Fibroblast of villous mesenchyme (primary cell): ENCODE results near the gene ACOX3. TPM values are rescaled to one million over a fixed set of nuclear protein-coding genes. Genes with fewer than 3 reads are reported as not detected.
"Not testable (repeated sequence)": the region's sequence is repeated elsewhere in the genome, so short reads cannot be mapped to it uniquely, and the experiment has no call there.

Source experiments
- DNase-seq: peaks from one replicate; pipeline ENCODE4 v3.0.0-alpha.2; 2010; ENCODE audit warnings: low read depth
- H3K4me3 ChIP-seq: 2 replicates; pipeline ENCODE4 v1.5.1; 2011; ENCODE audit warnings: low read depth, mild to moderate bottlenecking, low read length
- total RNA-seq: library from RNA; depleted of rRNA; stranded (reverse); fragments of >200 nt; gene quantifications from 2 replicates; pipeline ENCODE4 v1.2.3, GENCODE V29; 2012
- TF ChIP-seq, protein P1 (sequence below): IDR thresholded peaks from 2 replicates; pipeline ENCODE4 v1.5.1; 2012; ENCODE audit warnings: low read depth, mild to moderate bottlenecking, low read length; ENCODE audit not compliant: insufficient read depth

The ACOX3 gene
- total RNA-seq, 1 donor, result 26.8 TPM

DNA sequence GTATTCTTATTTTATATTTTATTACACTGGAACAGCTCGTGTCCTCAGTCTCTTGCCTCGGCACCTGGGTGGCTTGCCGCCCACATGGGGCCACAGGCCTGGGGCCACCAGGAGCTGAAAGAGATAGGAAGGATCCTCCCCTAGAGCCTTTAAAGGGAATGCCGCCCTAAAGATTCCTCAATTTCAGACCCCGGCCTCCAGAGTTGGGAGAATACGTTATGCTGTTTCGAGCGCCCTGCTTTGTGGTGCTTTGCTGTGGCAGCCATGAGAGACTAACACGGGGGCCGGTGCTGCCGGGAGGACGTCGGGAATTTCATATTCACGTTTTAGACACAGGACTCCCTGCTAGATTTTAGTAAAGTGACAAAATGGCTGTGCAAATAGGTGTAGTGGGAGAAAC, 33.2 kb downstream of the ACOX3 start:
- TF ChIP-seq, protein P1, sequence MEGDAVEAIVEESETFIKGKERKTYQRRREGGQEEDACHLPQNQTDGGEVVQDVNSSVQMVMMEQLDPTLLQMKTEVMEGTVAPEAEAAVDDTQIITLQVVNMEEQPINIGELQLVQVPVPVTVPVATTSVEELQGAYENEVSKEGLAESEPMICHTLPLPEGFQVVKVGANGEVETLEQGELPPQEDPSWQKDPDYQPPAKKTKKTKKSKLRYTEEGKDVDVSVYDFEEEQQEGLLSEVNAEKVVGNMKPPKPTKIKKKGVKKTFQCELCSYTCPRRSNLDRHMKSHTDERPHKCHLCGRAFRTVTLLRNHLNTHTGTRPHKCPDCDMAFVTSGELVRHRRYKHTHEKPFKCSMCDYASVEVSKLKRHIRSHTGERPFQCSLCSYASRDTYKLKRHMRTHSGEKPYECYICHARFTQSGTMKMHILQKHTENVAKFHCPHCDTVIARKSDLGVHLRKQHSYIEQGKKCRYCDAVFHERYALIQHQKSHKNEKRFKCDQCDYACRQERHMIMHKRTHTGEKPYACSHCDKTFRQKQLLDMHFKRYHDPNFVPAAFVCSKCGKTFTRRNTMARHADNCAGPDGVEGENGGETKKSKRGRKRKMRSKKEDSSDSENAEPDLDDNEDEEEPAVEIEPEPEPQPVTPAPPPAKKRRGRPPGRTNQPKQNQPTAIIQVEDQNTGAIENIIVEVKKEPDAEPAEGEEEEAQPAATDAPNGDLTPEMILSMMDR, result no peak

DNA sequence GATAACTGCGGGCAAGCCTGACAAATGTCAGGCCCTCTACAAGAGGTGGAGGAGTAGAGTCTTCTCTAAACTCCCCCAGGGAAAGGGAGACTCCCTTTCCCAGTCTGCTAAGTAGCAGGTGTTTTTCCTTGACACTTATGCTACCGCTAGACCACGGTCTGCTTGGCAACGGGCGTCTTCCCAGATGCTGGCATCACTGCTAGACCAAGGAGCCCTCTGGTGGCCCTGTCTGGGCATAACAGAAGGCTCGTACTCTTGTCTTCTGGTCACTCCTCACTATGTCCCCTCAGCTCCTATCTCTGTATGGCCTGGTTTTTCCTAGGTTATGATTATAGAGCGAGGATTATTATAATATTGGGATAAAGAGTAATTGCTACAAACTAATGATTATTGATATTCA, 33.6 kb downstream of the ACOX3 start:
- DNase-seq, result peak; percentile 36
- not testable (repeated sequence) for H3K4me3 ChIP-seq
- TF ChIP-seq, protein P1, result peak; percentile 48

More for the DNA sequence above, 33.2 kb downstream of the ACOX3 start:
- DNase-seq, result no peak
- H3K4me3 ChIP-seq, result no peak overlapping the region

- TF ChIP-seq, protein P1, result no peak
- no peak for DNase-seq
- H3K4me3 ChIP-seq, result no peak overlapping the region
Measured at GRCh38 chr4:8405516-8405875, 35.0 kb downstream of the ACOX3 start.

DNA sequence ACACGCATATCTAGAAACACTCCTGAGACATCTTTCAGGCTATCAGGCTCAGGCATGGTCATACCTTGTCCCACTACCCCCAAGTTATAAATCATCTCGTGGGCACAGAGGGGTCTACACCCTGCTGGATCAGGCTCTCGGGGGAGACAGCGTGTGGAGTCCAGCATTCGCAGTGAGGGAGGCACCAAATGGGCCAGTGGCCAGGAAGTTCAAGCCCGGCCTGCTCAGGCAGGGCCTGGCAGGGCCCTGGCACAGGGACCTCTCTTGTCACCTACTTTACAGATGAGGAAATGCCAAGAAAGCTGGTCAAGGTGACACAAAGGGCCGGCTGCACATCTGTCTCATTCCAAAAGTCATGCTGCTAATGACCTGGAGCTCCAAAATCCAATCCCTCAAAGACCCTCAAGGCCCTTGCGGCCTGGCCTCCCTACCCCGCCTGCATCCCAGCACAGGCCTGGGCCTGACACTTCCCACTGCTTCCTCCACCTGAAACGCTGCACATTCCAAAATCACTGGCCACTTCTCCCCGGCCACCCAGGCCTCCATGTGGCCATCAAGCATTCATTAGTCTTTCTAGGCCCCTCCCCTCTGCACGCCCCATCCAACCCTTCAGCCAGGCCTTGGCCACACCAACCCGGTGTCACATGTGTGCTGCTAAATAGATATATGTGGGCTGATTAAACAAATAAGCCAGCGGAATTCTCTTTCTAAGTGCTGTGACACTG, 35.6 kb downstream of the ACOX3 start:
- no peak for DNase-seq
- no peak overlapping the region for H3K4me3 ChIP-seq
- TF ChIP-seq, protein P1, result no peak

DNA sequence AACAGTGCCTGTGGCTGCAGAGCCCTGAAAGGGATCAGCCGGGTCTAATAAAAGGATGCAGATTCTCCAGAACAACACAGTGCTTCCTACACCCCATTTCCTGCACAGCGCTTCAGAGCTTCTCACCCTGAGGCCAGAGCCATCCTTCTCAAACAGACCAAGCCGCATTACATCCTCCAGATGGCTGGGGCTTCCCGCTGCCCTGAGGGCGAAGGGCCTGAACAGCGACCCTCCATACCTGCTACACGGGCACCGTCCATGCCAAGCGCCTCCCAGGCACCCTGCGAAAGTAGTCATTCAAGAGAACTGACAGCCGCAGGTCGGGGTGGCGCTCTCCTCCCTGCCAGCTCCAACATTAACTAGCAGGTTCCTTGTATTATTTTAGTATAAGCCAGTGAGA, 36.5 kb downstream of the ACOX3 start:
- TF ChIP-seq, protein P1, result no peak
- H3K4me3 ChIP-seq, result no peak overlapping the region
- no peak for DNase-seq

DNA sequence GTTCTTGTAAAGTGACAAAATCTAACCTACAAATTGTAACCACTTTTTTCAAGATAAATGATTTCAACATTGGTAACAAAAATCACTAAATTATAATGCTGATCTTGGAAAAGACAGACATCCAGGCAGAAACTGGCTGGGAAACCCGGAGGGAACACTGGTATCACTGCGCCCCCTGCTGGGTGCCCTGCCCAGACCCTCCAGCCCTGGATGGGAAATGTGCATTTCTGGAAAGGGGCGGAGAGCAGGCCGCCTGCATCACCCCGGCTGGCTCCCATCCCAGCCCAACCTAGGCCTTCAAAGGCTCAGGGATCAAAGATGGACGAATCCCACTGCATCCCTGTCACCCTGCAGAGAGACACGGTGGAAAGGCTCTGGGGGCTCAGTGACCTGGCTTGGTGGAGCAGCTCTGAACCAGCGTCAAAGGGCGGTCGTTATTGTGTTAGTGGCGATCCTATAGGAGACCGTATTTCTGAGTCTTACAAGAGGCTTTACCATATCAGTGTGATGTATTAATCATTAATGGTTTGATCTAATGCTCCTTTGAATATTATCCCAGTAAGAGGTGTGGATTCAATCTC, 37.3 kb downstream of the ACOX3 start:
- TF ChIP-seq, protein P1, result peak; percentile 93
- no peak overlapping the region for H3K4me3 ChIP-seq
- DNase-seq, result peak; percentile 82
